Uterus (tissue), 2 donors: ENCODE measurements around the gene CYP26B1.

Experiments used
- POLR2A ChIP-seq, 2 donors: fragments of 450-650 bp; IDR thresholded peaks; one replicate each; pipeline ENCODE4 v1.6.1; 2016; ENCODE audit warnings: antibody characterized with exemption in 2 of 2, mild to moderate bottlenecking in 1 of 2, moderate library complexity in 1 of 2
- TF ChIP-seq, protein P1 (sequence below), 4 experiments: fragments of 200-600 bp in 2 of 4; fragments of 450-650 bp in 2 of 4; sonication (generic) in 2 of 4; IDR thresholded peaks; one replicate each; pipeline ENCODE4 v1.5.1; 2016 to 2019; ENCODE audit warnings: antibody characterized with exemption in 4 of 4, mild to moderate bottlenecking in 2 of 4, moderate library complexity in 1 of 4

DNA sequence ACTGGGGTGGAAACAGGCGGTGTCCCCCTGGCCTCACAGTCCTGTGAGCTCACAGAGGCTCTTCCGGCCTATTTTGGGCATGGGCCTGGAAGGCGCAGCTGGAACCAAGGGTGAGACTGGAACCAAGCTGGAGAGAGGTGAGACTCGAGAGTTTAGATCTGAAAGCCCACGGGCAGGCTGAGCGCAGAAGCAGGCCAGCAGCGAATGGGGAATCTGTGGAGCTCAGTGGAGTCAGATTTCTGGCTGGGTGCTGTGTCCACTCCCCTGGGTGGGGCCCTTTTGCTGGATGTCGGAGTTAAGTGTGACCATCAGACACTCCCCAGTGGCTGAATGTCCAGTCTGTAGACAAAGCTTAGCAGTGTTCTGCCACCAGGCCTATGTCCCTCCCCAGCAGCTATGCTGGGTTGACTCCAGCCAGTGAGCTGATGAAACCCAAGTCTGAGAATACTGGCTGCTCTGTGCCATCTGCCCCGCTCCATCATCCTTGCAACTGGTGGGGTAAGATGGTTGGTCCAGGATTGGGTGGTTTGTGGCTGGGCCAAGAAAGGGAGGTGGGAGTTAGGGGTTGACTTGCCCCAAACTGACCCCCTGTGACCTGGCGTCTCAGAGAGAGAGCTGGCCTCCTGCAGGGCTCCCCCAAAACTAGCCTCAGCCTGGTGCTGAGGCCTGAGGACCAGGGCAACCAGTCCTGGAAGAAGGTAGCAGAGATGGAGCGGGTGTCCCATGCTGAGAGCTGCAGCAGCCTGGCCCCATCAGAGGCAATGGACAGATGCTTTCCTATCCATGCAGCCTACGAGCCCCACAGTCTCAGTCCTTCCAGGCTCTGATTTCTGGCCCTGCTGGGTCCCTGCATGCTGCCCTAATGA is 34.4 kb downstream of the CYP26B1 start:
- TF ChIP-seq, protein P1, sequence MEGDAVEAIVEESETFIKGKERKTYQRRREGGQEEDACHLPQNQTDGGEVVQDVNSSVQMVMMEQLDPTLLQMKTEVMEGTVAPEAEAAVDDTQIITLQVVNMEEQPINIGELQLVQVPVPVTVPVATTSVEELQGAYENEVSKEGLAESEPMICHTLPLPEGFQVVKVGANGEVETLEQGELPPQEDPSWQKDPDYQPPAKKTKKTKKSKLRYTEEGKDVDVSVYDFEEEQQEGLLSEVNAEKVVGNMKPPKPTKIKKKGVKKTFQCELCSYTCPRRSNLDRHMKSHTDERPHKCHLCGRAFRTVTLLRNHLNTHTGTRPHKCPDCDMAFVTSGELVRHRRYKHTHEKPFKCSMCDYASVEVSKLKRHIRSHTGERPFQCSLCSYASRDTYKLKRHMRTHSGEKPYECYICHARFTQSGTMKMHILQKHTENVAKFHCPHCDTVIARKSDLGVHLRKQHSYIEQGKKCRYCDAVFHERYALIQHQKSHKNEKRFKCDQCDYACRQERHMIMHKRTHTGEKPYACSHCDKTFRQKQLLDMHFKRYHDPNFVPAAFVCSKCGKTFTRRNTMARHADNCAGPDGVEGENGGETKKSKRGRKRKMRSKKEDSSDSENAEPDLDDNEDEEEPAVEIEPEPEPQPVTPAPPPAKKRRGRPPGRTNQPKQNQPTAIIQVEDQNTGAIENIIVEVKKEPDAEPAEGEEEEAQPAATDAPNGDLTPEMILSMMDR (IDR thresholded peaks at IDR 0.05): no peak
- TF ChIP-seq POLR2A (IDR thresholded peaks at IDR 0.05): no peak
